Ovary (tissue), 9 donors: ENCODE measurements around the gene SETBP1. TPM values are rescaled to one million over a fixed set of nuclear protein-coding genes. Genes with fewer than 3 reads are reported as not detected.

Source experiments
- DNase-seq, 5 donors: peaks; one replicate each; pipeline ENCODE4 v3.0.0-alpha.2; 2019 to 2020
- H3K27ac ChIP-seq, 2 donors: fragments of 200-600 bp; one replicate each; pipeline versions ENCODE4 v1.5.1 to v1.8.0; 2019 to 2022
- H3K27me3 ChIP-seq: fragments of 200-600 bp; one replicate; pipeline ENCODE4 v1.8.0; 2022
- H3K36me3 ChIP-seq: fragments of 200-600 bp; sonication (generic); one replicate; pipeline ENCODE4 v1.5.1; 2019
- H3K4me1 ChIP-seq: one replicate; pipeline ENCODE4 v1.8.1; 2013; ENCODE audit warnings: mild to moderate bottlenecking, moderate library complexity; ENCODE audit not compliant: insufficient read depth
- H3K4me3 ChIP-seq: fragments of 200-600 bp; sonication (generic); one replicate; pipeline ENCODE4 v1.5.1; 2017
- H3K9me3 ChIP-seq, 2 donors: fragments of 200-600 bp in 1 of 2; sonication (generic) in 1 of 2; one replicate each; pipeline versions ENCODE4 v1.5.1 to v1.8.1; 2013 to 2019; ENCODE audit warnings: mild to moderate bottlenecking in 1 of 2, moderate library complexity in 1 of 2
- EP300 ChIP-seq: sonication (generic); formaldehyde crosslinking; IDR thresholded peaks from one replicate; pipeline ENCODE4 v1.6.1; 2017; ENCODE audit warnings: antibody characterized with exemption
- POLR2A ChIP-seq: fragments of 450-650 bp; IDR thresholded peaks from one replicate; pipeline ENCODE4 v1.6.1; 2017; ENCODE audit warnings: antibody characterized with exemption, mild to moderate bottlenecking, moderate library complexity
- WGBS, 3 donors: extraction: QIAGEN DNeasy Blood & Tissue Kit in 1 of 3; methylation state at CpG; one replicate each; pipeline versions ENCODE4 v1.1.5 to v1.1.7; 2013 to 2017; 5-methylcytosine and 5-hydroxymethylcytosine counted together
- intact Hi-C, 4 donors: fragments of 100-400 bp; cut with DNase I; formaldehyde crosslinking; loops; one replicate each; pipeline versions ENCODE4 v1.11.0 to v1.15.1; 2022 to 2023
- polyA plus RNA-seq, 2 donors: library from polyadenylated mRNA; stranded (reverse); fragments of 200-250 nt in 1 of 2; fragments of 350-450 nt in 1 of 2; fragmentation: Illumina TruSeq in 1 of 2; extraction: RNeasy Lipid Tissue Mini Kit (QIAGEN cat#74804) in 1 of 2; gene quantifications; one replicate each; pipeline ENCODE4 v1.2.3, GENCODE V29; 2013 to 2014
- total RNA-seq, 7 donors: library from RNA; depleted of rRNA in 2 of 7; stranded (reverse); fragments of >200 nt in 2 of 7; fragmentation: NEBNext Ultra II Directional in 3 of 7; extraction: Animal tissue kit (Norgen Biotek cat#: 25700) in 3 of 7; gene quantifications; one replicate each; pipeline versions ENCODE4 v1.1.0 to v1.2.4, GENCODE V29; 2016 to 2023
- TF ChIP-seq, protein P1 (sequence below), 3 donors: fragments of 450-650 bp in 2 of 3; fragments of 200-600 bp in 1 of 3; IDR thresholded peaks; one replicate each; pipeline versions ENCODE4 v1.5.1 to v1.8.0; 2016 to 2022; ENCODE audit warnings: antibody characterized with exemption in 3 of 3, mild to moderate bottlenecking in 1 of 3
- donor health status: DM: no; HTN: no; CAD: no; lungs with moderate emphysema.
- donor health status: DM: no; HTN: no; CAD: no.
- donor health status: Bipolar disorder and iron deficiency.
- donor health status: DM: yes; HTN: yes; CAD: no.
- donor health status: DM: no; HTN: no; CAD: no.
- donor health status: DM: yes; HTN: yes; CAD: no.

The SETBP1 gene
- total and polyA plus RNA-seq, 9 donors = 7.8 to 53.7 (median 28.4) TPM

DNA sequence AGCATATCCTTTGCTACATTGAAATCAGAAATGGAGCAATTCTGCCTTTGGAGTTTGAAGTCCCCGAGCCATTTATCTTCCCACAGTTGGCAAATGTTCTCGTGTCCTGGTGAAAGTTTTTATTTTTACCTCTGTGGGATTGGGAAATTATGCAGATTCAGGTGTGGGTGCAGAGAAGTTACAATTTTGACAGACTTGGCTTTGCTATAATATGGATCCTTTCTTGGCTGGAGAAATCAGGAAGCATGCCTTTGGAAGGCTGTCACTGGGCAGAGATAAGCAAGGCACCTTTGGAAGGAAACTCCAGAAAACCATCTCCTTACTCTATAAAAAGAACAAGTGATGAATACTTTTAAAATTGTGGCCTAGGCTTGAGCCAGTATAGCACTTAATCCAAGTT, 278.3 kb downstream of the SETBP1 start:
- TF ChIP-seq EP300 (no peak), POLR2A (no peak)
- TF ChIP-seq, protein P1, sequence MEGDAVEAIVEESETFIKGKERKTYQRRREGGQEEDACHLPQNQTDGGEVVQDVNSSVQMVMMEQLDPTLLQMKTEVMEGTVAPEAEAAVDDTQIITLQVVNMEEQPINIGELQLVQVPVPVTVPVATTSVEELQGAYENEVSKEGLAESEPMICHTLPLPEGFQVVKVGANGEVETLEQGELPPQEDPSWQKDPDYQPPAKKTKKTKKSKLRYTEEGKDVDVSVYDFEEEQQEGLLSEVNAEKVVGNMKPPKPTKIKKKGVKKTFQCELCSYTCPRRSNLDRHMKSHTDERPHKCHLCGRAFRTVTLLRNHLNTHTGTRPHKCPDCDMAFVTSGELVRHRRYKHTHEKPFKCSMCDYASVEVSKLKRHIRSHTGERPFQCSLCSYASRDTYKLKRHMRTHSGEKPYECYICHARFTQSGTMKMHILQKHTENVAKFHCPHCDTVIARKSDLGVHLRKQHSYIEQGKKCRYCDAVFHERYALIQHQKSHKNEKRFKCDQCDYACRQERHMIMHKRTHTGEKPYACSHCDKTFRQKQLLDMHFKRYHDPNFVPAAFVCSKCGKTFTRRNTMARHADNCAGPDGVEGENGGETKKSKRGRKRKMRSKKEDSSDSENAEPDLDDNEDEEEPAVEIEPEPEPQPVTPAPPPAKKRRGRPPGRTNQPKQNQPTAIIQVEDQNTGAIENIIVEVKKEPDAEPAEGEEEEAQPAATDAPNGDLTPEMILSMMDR (IDR thresholded peaks at IDR 0.05) = no peak
- 58 to 80% (median 76%) methylated on average over 2 of the region's 2 CpGs for WGBS, 3 donors

DNA sequence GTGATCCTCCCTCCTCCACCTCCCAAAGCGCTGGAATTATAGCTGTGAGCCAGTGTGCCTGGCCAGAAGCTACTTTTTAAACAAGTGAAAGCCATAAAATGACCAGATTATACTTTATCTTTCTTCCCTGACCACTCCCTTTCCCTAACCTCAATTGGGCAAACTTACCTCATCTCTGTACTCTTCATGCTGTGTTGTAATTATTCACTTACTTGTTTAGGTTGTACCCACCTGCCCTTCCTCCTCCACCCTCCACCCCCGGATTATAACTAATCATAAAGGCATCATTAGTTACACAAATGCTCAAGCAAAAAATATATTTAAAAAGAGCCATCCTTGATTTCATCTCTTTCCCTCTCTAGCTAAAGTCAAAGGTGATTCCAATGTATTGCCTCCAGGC, 279.9 kb downstream of the SETBP1 start:
- no peaks in the 10 kb centered on the region for H3K36me3 ChIP-seq
- WGBS, 3 donors = 86 to 88% (median 86%) methylated on average over 2 of the region's 2 CpGs
- intact Hi-C loops = no loop called here
- DNase-seq = no peak
- no peak overlapping the region for H3K4me3 ChIP-seq
- no peak overlapping the region for H3K27ac ChIP-seq
- no peaks in the 10 kb centered on the region for H3K27me3 ChIP-seq
- no peaks in the 10 kb centered on the region for H3K9me3 ChIP-seq
- TF ChIP-seq EP300 = no peak
- no peak for TF ChIP-seq POLR2A
- TF ChIP-seq, protein P1 (IDR thresholded peaks at IDR 0.05) = no peak
- H3K4me1 ChIP-seq = no peaks in the 10 kb centered on the region

More for the DNA sequence above, 278.3 kb downstream of the SETBP1 start:
- Histone ChIP-seq H3K4me1 (no peaks in the 10 kb centered on the region), H3K4me3 (no peak overlapping the region), H3K27ac (no peak overlapping the region), H3K27me3 (no peaks in the 10 kb centered on the region), H3K9me3 (no peaks in the 10 kb centered on the region), H3K36me3 (no peaks in the 10 kb centered on the region)
- no peak for DNase-seq
- intact Hi-C loops = no loop called here

DNA sequence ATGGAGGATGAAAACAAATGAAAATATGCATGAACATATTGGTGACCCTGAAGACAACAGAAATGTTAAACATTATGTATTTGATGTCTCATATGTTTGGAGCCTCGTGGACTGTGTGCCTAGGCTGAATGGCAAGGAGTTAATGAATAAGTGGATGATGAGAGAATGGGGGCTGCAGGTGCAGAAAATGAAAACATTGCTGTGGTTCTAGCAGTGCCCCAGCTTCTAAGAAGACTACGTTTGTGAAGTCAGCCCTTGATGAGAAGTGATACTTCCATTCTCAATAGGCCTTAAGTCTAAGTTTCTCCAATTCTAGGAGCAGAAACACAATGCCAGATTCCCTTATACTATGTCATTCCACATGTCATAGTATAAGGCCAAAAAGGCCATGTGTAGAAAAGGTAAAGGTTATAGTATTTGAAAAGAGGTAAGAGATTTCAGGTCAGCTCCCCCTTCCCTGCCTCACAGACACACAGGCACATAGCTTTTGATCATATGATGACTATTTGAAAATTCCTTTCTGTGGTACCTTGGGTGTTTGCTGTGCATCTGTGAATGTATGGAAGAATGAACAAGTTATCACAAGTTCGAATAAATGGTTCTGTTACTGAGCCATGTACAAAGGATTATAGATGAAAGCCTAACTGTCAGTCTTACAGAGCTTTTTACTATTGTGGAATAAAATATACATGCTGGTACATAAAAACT, 280.8 kb downstream of the SETBP1 start:
- TF ChIP-seq, protein P1 (IDR thresholded peaks at IDR 0.05) = no peak
- TF ChIP-seq POLR2A (no peak), EP300 (no peak)
- no peaks in the 10 kb centered on the region for H3K4me1 ChIP-seq
- no peaks in the 10 kb centered on the region for H3K9me3 ChIP-seq
- no peak for DNase-seq
- 92 to 95% (median 94%) methylated on average over 3 of the region's 3 CpGs for WGBS, 3 donors
- no peak overlapping the region for H3K4me3 ChIP-seq
- H3K27ac ChIP-seq = no peak overlapping the region
- no peaks in the 10 kb centered on the region for H3K36me3 ChIP-seq
- intact Hi-C loops = no loop called here
- no peaks in the 10 kb centered on the region for H3K27me3 ChIP-seq

DNA sequence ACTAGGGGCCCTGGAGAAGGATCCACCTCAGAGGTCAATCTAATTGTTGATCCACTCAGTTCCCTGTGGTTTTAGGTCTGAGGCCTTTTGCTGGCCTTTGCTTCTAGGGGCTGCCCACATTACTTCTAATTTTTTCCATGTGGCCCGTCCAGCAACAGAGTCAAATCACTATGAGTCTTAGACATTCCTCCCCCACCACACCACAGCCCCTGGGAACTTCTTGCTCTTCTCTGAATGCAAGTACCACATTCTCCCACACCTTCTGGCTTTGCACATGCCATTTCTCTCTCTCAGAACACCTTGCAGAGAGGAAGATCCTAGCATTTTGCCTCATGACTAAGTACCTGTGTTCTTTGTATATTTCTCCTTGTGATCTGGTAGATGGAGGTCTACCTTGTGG, 286.9 kb downstream of the SETBP1 start:
- 81 to 88% (median 81%) methylated on average over 1 of the region's 1 CpG for WGBS, 3 donors
- H3K4me1 ChIP-seq = peaks cover 7% of the 10 kb centered on the region
- intact Hi-C loops = no loop called here

More for the DNA sequence above, 286.9 kb downstream of the SETBP1 start:
- TF ChIP-seq POLR2A (no peak), EP300 (no peak)
- TF ChIP-seq, protein P1 (IDR thresholded peaks at IDR 0.05) = no peak
- Histone ChIP-seq H3K27me3 (no peaks in the 10 kb centered on the region), H3K36me3 (no peaks in the 10 kb centered on the region), H3K4me3 (no peak overlapping the region), H3K27ac (no peak overlapping the region), H3K9me3 (no peaks in the 10 kb centered on the region)
- DNase-seq = no peak
